GM23338 (cell line): ENCODE data around the gene C22orf39.

ENCODE experiments used
- CTCF ChIP-seq, 2 experiments: fragments of 200-600 bp in 1 of 2; sonication (generic) in 1 of 2; conservative IDR thresholded peaks; 2 replicates each; pipeline versions ENCODE4 v1.5.1 to v1.6.1; 2016 to 2017; ENCODE audit warnings: antibody characterized with exemption in 2 of 2, low read depth in 2 of 2, mild to moderate bottlenecking in 2 of 2, moderate library complexity in 1 of 2
- EZH2 ChIP-seq: fragments of 200-600 bp; sonication (generic); IDR thresholded peaks from one replicate; pipeline ENCODE4 v1.8.0; 2017; ENCODE audit warnings: antibody characterized with exemption, mild to moderate bottlenecking, low read depth; ENCODE audit not compliant: unreplicated experiment
- EZH2phosphoT487 ChIP-seq: fragments of 200-600 bp; sonication (generic); IDR thresholded peaks from one replicate; pipeline ENCODE4 v1.8.1; 2018; ENCODE audit warnings: antibody characterized with exemption; ENCODE audit not compliant: unreplicated experiment
- POLR2AphosphoS5 ChIP-seq: IDR thresholded peaks from 2 replicates; pipeline ENCODE4 v1.6.1; 2016; ENCODE audit warnings: antibody characterized with exemption, low read depth

GRCh38 chr22:19405652-19406051, 41.9 kb downstream of the C22orf39 start:
- no peak for TF ChIP-seq CTCF (conservative IDR thresholded peaks at IDR 0.05; ENCODE audit: low read depth in 2 of 2)
- no peak for TF ChIP-seq POLR2AphosphoS5
- no peak for TF ChIP-seq EZH2
- no peak for TF ChIP-seq EZH2phosphoT487
